GM12873 (cell line): Measurements from ENCODE around the gene TSPAN9.
A peak's percentile ranks its signal among the peaks of the same experiment; 100 is the strongest.

Experiments
- TF ChIP-seq, protein P1 (sequence below): IDR thresholded peaks from 2 replicates; pipeline ENCODE4 v1.5.1; 2012; ENCODE audit warnings: low read depth, mild to moderate bottlenecking, moderate library complexity, low read length, control low read depth; ENCODE audit not compliant: insufficient read depth; ENCODE audit errors: missing control alignments

Gene TSPAN9

DNA sequence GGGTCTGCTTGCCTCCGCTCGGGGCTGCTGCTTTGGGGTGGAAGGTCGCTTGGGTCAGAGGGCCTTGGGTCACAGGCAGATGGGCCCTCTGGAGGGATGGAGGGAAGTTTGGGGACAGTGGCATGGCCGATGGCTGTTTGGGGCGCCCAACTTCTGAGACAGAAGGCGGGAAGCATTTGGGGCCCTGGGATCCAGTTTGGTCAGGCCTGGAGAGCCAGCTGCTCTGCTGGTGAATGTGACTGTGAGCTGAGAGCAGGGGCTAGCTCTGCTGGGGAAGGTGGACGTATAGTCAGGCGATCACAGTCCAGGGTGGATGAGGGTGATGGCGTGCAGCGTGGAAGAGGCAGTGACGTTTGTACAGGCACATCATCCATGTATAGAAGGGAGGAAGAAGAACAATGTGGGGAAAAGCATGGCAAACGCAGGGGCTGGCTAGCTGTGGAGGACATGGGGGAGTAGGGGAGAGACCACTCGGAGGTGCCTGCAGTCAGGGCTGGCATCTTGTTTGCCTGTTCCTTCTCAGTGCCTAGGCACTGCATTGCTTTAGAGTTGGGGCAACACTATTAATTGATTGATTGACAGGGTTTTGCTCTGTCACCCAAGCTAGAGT lies 57.5 kb downstream of the TSPAN9 start:
- TF ChIP-seq, protein P1, sequence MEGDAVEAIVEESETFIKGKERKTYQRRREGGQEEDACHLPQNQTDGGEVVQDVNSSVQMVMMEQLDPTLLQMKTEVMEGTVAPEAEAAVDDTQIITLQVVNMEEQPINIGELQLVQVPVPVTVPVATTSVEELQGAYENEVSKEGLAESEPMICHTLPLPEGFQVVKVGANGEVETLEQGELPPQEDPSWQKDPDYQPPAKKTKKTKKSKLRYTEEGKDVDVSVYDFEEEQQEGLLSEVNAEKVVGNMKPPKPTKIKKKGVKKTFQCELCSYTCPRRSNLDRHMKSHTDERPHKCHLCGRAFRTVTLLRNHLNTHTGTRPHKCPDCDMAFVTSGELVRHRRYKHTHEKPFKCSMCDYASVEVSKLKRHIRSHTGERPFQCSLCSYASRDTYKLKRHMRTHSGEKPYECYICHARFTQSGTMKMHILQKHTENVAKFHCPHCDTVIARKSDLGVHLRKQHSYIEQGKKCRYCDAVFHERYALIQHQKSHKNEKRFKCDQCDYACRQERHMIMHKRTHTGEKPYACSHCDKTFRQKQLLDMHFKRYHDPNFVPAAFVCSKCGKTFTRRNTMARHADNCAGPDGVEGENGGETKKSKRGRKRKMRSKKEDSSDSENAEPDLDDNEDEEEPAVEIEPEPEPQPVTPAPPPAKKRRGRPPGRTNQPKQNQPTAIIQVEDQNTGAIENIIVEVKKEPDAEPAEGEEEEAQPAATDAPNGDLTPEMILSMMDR: no peak

DNA sequence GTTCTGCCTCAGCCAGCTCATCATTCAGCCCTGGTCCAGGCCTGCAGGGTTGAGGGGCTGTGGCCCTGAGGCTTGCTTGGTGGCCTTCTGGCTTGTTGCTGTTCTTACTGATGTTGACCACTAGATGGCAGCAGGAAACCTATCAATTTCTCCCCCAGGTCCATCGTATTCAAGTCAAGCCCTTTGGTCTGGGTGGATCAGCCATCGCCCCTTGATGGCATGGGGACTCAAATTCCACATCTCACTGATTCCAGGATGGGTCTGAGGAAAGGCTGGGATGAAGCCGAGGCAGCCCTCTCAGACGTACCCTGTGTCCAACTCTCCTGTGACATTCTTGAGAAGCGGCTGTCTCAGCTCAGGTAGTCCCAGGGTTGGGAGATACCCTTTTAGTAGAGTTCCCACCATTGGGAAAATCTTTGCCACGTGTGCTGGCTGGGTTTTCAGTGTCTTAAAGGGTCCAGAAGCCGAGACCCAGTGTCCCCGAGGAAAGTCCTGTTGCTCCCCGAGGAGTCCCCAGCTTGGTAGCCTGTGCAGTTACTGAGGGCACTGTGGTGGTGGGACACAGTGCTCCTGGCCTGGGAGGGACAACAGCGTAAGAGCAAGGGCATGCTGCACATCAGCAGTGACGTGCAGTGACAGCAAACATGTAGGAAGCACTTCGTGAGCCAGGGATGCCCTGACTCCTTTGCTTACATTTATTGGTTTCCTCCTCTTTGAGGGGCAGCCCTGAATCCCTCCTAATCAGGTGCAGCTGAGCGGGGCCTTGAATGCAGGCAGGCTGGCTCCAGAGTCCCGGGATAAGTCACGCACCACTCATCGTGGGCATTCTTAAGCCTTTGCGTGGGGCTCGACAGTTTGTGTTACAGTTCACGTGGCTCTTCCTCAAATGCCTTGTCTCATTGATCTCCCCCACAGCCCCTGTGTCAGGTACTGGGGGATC lies 58.6 kb downstream of the TSPAN9 start:
- TF ChIP-seq, protein P1: peak; percentile 87

DNA sequence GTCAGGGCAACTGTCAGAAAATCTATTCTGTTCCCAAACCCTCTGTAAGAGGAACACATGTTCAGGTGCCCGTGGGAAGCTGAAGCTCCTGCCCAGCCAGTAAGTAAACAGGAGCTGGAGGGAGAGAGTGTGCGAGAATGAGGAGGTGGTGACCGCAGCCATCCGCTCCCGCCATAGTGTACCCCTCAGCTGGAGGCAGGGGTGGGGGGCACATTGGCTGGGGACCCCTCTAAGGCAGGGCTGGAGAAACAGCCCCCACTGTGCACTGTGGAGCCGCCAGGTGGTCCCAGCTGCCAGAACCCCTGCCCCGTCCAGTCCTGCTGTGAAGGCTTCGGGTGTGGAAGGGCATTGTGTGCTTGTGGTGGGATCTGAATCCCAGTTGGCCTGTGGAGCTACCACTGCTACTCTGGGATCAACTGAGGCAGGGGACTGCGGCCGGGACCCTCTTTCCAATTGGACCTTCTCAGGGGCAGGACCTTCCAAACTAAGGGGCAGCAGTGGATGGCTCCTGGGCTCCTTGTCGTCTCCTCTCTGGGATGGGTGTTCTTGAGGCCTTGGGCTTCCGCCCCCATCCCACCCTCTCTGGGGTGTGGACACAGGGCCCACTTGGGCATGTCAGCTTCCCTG lies 59.6 kb downstream of the TSPAN9 start:
- TF ChIP-seq, protein P1: no peak

DNA sequence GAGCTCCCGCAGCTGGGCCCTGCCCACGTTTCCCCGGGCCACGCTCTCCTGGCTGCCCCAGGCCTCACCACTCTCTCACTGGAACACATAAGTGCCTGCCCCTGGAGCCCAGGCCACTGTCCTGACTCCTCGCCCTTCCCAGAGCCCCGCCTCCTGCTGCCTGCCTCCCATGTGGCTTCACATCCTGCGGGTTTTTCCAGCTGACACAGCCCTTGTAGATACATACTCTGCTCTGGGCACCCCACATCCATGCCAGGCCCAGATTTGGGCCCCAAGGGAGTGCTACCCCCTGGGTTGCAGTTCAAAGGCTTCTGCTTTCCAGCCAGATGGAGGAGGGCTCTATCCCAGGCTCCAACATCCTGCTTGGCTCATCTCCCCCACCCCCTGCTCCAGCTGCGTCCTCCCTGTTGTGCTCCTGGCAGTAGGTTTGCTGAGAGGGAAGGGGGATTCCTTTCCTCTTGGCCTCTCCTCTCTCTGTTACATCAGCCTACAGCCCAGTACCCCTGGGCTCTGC lies 60.1 kb downstream of the TSPAN9 start:
- TF ChIP-seq, protein P1: no peak

DNA sequence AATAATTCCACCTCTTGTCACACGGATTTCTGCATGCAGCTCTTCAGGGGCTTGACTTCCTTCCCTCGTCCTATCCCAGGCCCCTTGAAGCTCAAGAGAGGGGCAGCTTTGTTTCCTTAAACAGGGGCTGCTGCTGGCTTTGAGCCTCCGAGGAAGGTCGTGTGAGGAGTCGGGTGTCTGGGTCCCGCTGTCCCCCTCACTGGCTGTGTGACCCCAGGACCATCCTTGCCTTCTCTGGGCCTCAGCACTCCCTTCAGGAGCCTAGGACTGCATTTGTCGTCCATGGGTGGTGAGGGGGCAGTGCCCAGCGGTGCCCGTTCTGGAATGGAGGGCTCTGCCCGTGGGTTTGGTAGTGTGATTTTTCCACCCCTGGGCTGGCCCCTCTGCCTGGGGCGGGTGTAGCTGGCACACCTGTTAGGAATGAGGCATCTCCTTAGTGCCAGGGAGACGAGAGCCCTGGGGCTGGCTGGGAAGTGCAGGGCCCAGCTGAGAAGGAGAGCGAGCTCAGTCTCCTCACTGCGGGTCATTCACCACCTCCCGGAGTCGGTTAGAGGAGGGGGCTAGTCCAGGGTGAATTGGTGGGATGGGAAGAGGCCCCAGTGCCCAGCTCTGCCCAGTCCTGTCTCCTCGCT lies 60.8 kb downstream of the TSPAN9 start:
- TF ChIP-seq, protein P1: no peak

DNA sequence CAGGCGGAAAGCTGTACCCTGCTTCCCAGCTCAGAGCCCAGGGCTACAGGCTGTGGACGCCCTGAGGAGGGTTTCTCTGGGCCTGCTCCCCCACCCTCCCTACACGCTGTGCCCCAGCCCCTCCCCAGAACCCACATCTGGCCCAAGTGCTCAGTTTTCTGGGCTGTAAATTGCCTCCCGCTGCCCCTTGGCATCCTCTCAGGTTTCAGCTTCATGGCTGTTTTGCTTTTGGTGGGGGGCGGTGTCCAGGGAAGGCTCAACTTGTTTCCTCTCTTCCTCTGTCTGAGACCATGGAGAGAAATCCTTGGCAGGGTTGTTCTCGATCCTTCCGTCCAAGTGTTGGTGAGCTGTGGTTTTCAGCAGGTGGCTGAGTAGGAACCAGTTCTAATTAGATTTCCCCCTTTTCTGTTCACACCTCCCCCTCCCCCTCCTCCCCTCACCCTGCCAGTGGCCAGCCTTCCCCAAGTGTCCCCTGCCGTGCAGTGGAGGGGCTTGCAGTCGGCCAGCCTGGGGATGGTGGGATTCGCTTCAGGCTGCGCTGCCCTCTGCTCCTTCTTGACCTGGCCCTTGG lies 61.8 kb downstream of the TSPAN9 start:
- TF ChIP-seq, protein P1: no peak

DNA sequence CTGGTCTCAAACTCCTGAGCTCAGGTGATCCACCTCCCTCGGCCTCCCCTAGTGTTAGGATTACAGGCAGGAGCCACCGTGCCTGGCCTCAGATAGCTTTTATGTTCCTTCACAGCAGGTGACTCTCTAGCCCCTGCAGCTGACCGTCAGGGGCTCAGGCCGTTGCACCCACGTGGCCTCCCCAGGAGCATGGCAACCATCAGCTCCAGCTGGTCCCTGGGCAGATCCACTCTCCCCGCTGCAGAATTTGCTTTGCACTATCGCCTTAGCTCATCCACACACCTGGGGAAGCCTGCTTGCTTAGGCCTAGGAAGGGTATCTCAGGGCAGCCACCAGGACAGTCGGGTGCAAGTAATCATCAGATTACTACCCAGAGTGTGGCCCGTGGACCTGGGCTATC lies 62.6 kb downstream of the TSPAN9 start:
- TF ChIP-seq, protein P1: no peak
